Stimulated activated CD8-positive, alpha-beta memory T cell treated with anti-CD3 and anti-CD28 coated beads, Interleukin-7, amount 100 ng/mL, for 48 hours (primary cell): Measurements from ENCODE around the gene SUN1.
A peak's percentile ranks its signal among the peaks of the same experiment; 100 is the strongest.
"Not testable (repeated sequence)": the region's sequence is repeated elsewhere in the genome, so short reads cannot be mapped to it uniquely, and the experiment has no call there.

Experiments
- DNase-seq, 2 donors: peaks; one replicate each; pipeline ENCODE4 v3.0.0-alpha.2; 2020; ENCODE audit warnings: low read depth in 1 of 2; ENCODE audit errors: extremely low read depth in 1 of 2

SUN1 gene

GRCh38 chr7:832167-832967, at the start of gene SUN1:
Gene SUN1 (plus strand): TSS chr7:832476. CDS start chr7:832525, 49 bp downstream.
- DNase-seq = peak in 1 of 2 donors; percentile 65

- DNase-seq = no peak
These were observed 49.4 kb upstream of the SUN1 start for GRCh38 chr7:782718-783449.

GRCh38 chr7:783556-784490, 48.5 kb upstream of the SUN1 start:
- no peak for DNase-seq

- no peak for DNase-seq
These were observed 47.3 kb upstream of the SUN1 start for GRCh38 chr7:784971-785370.

GRCh38 chr7:785416-785815, 46.9 kb upstream of the SUN1 start:
- no peak for DNase-seq

- peak; percentile 14 to 50 for DNase-seq
These were observed 45.6 kb upstream of the SUN1 start for GRCh38 chr7:786472-787255.

GRCh38 chr7:787332-788240, 44.7 kb upstream of the SUN1 start:
- DNase-seq = no peak

- no peak for DNase-seq
These were observed 40.8 kb upstream of the SUN1 start for GRCh38 chr7:791519-791918.

GRCh38 chr7:794207-794606, 38.1 kb upstream of the SUN1 start:
- DNase-seq = no peak

- no peak for DNase-seq
These were observed 37.5 kb upstream of the SUN1 start for GRCh38 chr7:794671-795329.

- not testable (repeated sequence) for DNase-seq
These were observed 35.7 kb upstream of the SUN1 start for GRCh38 chr7:796434-797169.

- no peak for DNase-seq
These were observed 33.3 kb upstream of the SUN1 start for GRCh38 chr7:798921-799470.

GRCh38 chr7:800692-801091, 31.6 kb upstream of the SUN1 start:
- DNase-seq = no peak

- DNase-seq = not testable (repeated sequence)
These were observed 30.9 kb upstream of the SUN1 start for GRCh38 chr7:801351-801750.

GRCh38 chr7:801940-802381, 30.3 kb upstream of the SUN1 start:
- no peak for DNase-seq

- no peak for DNase-seq
These were observed 29.6 kb upstream of the SUN1 start for GRCh38 chr7:802500-803242.

- DNase-seq = no peak
These were observed 29.0 kb upstream of the SUN1 start for GRCh38 chr7:803243-803635.
